Astrocyte of the spinal cord (primary cell): ENCODE results near the gene COL8A1.
A peak's percentile ranks its signal among the peaks of the same experiment; 100 is the strongest.

ENCODE experiments used
- DNase-seq: peaks from one replicate; pipeline ENCODE4 v3.0.0; 2011; ENCODE audit warnings: low read depth, low spot score
- H3K4me3 ChIP-seq: 2 replicates; pipeline ENCODE4 v1.5.1; 2011; ENCODE audit warnings: low read depth, mild to moderate bottlenecking, low read length, moderate library complexity
- in situ Hi-C: cut with HindIII; loops from 2 replicates; pipeline ENCODE4 v1.10.0; 2017; ENCODE audit warnings: low sequenced_read_pairs
- TF ChIP-seq, protein P1 (sequence below): IDR thresholded peaks from 2 replicates; pipeline ENCODE4 v1.5.1; 2012; ENCODE audit warnings: low read depth, mild to moderate bottlenecking, low read length, inconsistent platforms

The COL8A1 gene

GRCh38 chr3:99794485-99794884 is 156.1 kb downstream of the COL8A1 start:
- in situ Hi-C loops, result no loop called here
- H3K4me3 ChIP-seq, result no peak overlapping the region
- no peak for DNase-seq
- TF ChIP-seq, protein P1, sequence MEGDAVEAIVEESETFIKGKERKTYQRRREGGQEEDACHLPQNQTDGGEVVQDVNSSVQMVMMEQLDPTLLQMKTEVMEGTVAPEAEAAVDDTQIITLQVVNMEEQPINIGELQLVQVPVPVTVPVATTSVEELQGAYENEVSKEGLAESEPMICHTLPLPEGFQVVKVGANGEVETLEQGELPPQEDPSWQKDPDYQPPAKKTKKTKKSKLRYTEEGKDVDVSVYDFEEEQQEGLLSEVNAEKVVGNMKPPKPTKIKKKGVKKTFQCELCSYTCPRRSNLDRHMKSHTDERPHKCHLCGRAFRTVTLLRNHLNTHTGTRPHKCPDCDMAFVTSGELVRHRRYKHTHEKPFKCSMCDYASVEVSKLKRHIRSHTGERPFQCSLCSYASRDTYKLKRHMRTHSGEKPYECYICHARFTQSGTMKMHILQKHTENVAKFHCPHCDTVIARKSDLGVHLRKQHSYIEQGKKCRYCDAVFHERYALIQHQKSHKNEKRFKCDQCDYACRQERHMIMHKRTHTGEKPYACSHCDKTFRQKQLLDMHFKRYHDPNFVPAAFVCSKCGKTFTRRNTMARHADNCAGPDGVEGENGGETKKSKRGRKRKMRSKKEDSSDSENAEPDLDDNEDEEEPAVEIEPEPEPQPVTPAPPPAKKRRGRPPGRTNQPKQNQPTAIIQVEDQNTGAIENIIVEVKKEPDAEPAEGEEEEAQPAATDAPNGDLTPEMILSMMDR, result no peak

- TF ChIP-seq, protein P1, result no peak
- no peak for DNase-seq
- in situ Hi-C loops, result no loop called here
- no peak overlapping the region for H3K4me3 ChIP-seq
These were observed 157.2 kb downstream of the COL8A1 start for GRCh38 chr3:99795573-99795972.

DNA sequence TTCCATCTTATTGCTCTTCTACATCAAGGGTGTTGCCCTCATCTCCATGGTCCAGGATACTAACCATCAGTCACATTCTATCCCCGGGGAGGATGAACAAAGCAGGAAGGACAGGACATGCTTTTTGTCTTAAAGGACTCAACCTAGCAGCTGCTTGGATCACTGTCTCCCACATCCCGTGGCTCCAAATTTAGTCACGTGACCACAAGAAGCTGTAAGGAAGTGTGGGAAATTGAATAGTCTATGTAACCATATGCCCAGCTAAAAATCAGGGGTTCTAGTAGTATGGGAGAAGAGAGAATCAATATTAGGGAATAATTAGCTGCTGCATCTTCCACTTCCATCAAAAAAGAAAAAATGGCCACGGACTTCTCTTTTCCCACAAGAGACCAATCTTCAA is 161.0 kb downstream of the COL8A1 start:
- TF ChIP-seq, protein P1, result no peak
- in situ Hi-C loops, result no loop called here
- no peak for DNase-seq
- H3K4me3 ChIP-seq, result no peak overlapping the region

- TF ChIP-seq, protein P1, result no peak
- no peak overlapping the region for H3K4me3 ChIP-seq
- no peak for DNase-seq
- in situ Hi-C loops, result no loop called here
These were observed 164.9 kb downstream of the COL8A1 start for GRCh38 chr3:99803297-99803696.

- H3K4me3 ChIP-seq, result no peak overlapping the region
- in situ Hi-C loops, result no loop called here
- DNase-seq, result no peak
- TF ChIP-seq, protein P1, result no peak
These were observed 166.8 kb downstream of the COL8A1 start for GRCh38 chr3:99805160-99805559.

GRCh38 chr3:99808163-99808794 is 169.9 kb downstream of the COL8A1 start:
- no peak overlapping the region for H3K4me3 ChIP-seq
- DNase-seq, result peak; percentile 83
- in situ Hi-C loops, result no loop called here
- TF ChIP-seq, protein P1, result peak; percentile 88
